Hypothalamus (tissue), 51 donors: ENCODE measurements around the gene MACC1.
A peak's percentile ranks its signal among the peaks of the same experiment; 100 is the strongest.

Experiments
- DNase-seq, 51 donors: peaks; one replicate each; lab custom pipeline; 2025; lab: John Stamatoyannopoulos, UW

MACC1 gene, protein sequence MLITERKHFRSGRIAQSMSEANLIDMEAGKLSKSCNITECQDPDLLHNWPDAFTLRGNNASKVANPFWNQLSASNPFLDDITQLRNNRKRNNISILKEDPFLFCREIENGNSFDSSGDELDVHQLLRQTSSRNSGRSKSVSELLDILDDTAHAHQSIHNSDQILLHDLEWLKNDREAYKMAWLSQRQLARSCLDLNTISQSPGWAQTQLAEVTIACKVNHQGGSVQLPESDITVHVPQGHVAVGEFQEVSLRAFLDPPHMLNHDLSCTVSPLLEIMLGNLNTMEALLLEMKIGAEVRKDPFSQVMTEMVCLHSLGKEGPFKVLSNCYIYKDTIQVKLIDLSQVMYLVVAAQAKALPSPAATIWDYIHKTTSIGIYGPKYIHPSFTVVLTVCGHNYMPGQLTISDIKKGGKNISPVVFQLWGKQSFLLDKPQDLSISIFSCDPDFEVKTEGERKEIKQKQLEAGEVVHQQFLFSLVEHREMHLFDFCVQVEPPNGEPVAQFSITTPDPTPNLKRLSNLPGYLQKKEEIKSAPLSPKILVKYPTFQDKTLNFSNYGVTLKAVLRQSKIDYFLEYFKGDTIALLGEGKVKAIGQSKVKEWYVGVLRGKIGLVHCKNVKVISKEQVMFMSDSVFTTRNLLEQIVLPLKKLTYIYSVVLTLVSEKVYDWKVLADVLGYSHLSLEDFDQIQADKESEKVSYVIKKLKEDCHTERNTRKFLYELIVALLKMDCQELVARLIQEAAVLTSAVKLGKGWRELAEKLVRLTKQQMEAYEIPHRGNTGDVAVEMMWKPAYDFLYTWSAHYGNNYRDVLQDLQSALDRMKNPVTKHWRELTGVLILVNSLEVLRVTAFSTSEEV

DNA sequence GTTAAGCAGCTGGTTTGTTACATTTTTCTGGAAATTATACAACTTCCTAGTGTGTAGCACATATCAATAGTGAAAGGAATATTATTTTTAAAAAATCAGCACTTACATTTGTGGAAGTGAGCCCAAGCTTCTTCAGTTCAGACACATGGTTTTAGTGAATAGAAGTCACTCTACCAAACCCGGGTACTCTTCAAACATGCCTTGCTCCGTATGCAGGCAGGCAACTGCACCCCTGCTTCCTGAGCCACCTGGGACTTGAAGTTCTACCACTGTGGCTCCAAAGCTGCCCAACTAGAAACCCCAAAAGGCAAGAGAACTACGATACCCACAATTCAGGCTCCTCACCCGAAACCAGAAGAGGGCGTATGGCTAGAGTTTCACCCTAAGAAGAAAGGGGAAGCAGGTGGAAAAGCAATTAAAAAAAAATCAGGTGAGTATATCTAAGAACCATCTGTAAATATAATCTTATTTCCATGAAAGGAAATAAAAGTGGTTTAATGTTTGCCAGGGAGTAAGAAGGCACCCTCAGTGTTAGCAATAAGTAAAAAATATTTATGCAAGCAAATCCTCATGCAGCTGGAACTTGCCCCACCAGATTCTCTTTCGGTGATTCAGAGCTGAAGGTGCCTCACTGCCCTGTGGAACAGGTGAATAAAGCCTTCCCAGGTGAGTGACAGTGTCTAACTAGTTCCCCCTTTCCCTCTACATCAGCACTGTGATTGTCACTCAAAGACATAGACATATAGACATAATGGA is at the start of gene MACC1:
MACC1 (minus strand) TSS at position 192 of the 756 bp plus-strand sequence. CDS start 55,522 bp downstream, outside the sequence.
- DNase-seq, result no peak

DNA sequence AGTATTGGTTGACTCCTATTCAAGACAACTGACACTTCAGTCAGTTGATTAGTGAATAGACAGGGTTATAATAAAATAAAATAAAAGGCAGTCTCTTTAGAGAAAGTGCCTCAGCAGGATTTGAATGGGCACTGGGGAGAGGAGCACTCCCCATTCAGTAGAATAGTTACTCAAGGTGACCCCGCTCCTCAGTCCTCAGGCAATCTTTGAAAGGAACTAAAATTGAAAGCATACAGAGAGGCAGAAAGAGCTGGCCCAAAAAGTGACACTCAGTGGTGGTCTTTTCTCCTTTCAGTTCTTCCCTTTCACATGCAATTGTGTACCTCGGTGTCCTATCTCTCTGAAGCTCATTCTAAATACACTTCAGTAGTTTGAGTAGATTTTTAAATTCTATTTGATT is 47.4 kb upstream of the MACC1 start:
- no peak for DNase-seq

DNA sequence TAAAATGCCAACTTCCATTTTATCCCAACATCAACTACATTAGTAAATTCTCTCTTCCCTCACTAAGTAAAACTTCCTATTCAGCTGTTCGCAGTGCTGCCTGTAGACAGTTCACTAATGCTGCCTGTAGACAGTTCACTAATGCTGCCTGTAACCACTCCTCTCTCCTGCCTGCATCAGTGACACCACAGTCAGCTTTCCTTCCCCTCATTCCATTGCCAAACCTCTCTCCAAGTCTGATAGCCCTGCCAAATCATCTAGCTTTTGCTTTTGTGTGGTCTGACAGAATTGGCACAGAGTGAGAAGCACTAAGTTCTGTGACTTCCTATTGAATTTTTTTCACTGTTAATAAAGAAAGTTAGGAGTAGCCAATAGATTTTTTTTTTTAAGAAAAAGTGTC is 43.0 kb upstream of the MACC1 start:
- DNase-seq, result peak in 6 of 51 donors; percentile 4 to 16 (median 9)

DNA sequence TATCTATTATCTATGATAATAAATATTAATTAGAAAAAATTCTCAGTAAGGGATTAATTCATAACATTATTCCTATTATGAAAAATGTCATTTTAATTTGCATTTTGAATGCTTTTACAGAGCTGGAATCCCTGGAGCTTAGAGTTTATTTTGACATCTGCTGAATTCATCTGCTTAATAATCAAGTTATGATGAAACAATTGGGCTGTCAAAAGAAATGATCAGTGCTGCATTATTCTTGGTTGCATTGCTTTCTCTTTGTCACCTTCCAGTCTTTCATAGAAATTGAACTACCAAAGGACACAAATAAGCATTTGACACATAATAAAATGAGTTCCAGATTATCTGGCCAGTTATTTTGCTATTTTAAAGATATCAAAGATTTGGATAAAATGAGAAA is 40.0 kb upstream of the MACC1 start:
- DNase-seq, result no peak

DNA sequence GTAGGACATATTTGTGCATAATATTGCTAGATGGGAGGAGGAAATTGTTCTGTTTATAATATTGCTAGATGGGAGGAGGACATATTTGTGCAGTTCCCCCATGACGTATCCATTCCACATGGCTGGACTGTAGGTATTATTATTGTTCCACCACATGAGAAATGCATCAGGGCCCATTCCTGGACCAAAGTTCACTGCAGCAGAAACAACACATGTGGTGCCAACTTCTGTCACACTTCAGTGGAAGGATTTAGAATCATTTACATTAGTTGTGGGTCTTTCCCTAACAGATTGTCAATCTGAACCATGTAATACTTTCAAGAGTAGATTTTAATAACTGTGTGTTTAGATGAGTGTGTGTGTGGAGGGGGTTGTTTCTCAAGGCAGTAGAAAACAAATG is 32.7 kb upstream of the MACC1 start:
- no peak for DNase-seq

DNA sequence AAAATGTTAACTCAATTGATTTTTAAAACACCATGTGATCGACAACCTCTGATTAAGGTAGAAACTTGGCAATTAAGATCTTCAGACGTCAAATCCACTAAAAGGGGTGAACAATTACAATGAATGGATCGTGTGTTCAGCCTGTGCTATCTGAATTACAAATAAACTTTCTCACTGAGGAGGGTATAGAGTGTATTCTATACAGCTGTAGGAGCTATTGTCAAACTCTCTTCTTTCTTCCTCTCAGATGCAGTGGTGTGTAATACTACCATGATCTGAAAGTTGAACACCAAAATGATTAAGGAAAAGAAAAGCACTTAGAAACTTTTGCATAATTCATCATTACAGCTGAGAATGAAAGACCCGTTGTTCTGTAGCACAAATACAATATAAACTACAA is 32.2 kb upstream of the MACC1 start:
- DNase-seq, result no peak

DNA sequence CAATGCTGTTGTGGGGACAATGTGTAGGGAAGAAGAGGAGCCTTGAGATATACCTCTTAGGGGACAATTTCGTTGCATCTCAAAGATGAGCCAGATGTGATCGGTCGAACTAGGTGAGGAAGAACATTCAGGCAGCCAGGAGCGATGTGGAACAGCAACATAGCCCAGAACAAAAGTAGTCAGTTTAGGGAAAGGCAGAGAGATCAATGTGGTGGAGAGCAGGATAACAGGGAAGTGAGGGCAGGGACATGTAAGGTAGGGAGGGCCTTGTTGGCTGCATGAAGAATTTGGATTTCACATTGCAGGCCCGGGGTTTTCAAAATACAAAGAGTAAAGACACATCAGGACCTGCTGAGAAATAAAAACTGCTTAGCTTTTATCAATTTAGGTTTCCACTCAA is 29.1 kb upstream of the MACC1 start:
- no peak for DNase-seq

DNA sequence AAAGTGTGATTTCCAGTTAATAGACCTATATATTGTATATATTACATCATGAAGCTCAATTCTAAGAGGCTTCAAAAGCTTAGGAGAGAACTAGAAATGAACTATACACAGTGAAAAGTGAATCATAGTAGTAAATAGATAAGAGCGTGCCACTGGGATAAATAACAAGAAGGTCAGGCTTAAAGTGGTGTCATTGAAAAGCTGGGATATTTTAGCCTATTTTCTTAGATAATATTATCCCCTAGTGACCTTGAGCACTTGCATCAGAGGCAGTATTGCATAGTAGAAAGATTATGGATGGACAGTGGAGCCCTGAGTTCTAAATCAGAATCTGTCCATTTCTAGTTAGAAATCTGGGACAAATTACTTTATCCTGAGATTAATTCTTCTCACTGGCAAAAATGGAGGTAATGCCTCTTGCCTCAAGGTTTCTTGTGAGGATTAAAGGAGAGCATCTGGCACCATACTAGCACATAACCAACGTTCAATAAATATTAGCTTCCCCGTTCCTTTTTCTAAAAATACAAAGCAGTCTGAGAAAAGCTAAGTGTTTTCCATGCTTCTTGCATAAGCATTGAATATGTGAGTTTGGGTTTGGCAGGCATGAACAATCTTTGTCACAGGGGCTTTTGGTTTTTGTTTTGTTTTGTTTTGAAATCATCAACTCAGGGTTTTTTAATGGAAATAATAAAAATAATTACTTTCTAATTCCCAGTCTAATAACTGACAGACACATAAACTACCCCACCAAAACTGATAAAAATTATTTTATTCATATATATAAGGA is 27.3 kb upstream of the MACC1 start:
- DNase-seq, result no peak

DNA sequence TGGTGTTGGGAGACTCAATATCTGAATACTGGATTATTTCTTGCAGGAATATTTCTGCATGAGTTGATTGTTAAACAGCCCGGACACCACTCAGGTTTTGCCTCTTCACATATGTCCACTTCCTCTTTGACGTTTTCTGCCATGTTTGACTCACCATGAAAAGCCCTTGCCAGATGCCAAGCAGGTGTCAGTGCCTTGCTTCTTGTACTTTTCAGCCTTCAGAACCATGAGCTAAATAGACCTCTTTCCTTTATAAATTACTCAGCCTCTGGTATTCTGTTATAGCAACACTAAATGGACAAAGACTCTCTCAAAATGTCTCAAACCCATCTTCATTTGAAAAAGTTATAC is 24.7 kb upstream of the MACC1 start:
- no peak for DNase-seq

DNA sequence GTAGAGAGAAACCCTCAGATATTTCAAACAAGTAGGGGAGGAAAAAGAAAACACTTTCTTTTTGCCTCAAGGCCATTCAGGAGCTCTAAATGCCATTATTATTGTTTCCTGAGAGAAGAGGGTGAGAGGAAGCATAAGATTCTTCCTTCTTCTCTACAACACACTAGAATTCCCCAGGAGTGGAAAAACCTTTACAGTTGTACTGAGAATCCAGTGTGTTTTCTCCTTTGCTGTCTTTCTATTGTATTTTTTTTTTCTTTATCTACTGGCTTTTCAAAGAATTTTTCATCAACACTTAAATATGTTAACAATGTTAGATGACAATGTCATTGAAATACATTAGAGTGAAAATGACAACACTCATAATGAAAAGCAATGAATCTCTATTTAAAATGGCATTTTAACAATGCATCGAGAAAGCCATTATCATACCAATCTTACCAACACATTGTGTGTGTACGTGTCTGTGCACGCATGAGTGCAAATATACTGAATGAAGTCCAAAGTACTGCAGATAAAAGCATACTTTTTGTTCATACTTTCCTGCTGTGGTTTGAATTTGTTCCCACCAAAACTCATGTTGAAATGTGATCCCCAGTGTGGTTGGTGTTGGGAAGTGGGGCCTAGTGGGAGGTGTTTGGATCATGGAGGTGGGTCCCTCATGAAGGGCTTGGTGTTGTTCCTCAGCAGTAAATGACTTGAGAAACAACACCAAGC is 24.2 kb upstream of the MACC1 start:
- no peak for DNase-seq

DNA sequence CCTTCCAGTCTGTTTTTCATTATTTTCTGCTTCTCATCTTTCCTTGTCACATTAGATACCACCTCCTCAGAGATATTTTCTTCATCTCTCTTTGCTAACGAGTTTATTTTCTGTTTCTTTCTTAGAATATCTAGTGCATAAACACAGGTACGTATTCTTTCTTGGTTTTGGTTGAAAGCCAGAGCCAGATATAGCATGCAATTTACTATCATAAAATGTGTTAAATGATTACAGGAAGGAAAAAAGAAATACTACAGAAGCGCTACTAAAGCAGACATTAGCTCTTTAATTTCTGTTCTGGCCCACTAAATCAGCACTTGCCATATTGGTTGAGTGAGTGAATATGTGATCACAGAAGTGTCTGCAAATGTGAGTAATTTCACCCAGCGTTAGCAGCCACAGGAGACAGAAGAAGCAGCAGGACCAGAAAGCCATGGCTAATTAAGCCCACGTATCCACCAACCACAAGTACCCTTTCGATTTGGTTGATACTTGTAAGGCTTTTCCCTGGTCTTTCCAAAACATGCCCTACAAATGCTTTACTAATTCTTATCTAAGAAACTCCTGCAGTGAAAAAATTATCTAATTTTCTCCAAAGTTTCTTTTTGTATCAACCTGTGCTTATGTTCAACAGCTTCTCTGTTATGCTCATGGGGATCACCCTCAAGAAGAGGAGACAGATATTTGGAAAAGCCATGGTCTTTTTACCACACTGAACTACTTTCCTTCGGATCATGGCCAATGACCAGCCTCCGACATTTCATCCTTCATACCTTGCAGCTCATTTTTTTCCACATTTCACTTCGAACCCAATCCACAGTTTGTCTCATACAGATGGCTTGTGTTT is 23.1 kb upstream of the MACC1 start:
- no peak for DNase-seq

DNA sequence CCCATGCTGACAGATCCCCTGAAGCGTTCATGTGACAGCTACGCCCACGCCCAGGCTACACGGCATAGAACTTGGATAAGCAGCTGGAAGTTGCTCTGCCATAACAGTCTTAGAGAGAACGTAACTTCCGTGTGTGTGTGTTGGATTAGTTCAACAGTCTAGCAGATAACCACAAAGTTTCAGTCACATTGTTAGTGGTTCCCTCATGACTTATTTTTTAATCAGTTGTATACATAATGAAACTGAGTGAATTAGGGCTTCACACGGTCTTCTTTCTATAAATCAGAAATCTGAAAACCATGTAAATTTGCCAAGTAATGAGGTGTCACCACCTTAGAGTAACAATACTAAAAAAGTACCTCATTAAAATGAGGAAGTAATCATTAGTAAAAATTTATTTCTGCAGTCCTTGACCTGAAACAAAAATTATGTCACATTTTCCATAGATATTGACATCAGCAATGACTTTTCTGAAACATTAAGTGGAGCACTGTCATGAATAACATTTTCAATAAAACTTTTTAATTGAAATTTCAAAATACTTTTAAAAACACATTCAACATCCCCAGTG is 21.7 kb upstream of the MACC1 start:
- no peak for DNase-seq

DNA sequence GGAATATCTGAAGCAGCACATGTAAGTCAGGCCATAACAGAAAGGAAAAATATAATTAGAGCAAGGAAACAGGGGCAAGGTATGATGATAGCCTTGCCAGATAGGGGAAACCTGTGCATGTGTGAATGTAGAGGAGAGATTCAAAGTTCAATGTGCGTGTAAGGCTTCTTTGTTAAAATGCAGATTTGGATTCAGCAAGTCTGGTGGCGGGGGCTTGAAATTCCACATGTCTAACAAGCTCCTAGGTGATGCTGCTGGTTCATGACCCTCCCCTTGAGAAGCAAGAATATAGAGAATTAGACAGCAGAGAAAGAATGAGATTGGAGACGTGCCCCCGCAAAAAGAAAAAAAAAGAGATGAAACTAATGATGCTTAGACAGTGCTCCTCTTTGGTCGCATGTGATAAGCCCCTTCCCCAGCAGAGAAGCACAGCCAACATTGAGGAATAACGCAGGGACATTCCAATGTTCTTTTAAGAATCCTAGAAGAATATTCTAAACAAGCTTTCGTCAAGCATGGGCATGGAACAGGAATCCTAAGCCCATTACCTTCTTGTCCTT is 21.1 kb upstream of the MACC1 start:
- no peak for DNase-seq

DNA sequence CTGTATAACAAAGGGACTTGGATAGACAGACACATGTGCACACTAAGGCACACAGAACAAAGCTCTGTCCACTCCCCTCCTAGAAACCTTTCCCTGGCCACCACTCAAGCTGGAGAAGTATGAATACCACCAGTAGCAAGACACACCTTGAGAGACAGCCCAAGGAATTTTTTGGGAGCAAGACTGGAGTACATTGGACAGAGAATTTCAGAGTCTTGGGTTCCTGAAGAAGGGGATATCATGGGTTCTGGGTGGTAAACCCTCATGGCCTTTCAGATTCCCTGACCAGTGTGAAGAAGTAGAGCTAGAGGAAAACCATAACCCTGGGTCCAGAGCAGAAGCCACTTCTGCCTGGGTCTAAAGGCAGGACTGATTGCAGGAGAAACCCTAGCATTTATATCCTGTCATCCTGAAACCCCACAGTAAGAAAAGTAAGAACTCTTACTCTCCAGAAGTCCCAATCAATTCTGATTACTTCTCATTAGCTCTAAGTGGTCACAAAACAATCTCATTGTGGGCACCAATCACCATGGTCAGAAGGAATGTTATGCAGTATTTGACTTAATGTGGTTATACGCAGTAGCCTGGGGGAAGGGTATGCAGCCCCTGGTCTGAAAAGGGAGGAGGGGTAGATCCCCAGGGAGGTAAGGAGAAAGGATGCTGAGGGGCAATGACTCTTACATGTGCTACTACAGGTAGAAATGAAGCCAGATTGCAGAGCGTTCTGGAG is 20.4 kb upstream of the MACC1 start:
- no peak for DNase-seq

DNA sequence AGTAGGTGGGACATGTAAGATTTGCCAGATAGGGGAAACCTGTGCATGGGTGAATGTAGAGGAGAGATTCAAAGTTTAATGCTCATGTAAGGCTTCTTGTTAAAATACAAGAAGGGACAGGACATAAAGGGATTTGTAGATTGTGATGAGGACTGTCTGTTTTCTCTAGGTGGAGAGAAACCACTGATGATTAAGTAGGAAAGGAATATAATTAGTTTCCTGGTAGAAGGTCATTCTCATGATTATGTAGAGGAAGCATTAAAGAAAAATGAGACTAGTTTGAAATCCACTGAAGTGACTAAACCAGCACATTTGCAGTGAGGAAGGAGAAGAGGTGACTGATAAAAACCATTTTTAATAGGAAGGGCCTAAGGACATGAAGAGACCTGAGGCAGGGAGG is 19.6 kb upstream of the MACC1 start:
- DNase-seq, result no peak

DNA sequence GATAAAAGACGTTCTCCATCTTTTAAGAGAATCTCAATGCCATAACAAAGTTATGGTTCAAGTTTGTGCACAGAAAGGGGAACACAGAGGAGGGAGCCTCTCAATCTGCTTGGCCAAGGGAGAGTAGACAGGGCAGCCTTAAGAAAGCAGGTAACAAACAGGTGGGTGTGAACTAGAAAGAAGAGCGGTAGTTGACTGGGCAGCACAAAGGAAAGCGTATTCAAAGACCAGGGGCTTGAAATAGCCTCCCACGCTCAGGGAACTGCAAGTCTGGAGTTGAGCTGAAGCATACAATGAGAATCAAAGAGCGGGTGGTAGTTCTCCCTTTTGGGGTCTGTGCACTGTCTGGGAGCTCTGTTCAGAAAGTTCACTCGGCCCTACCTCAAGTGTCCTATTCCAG is 18.9 kb upstream of the MACC1 start:
- DNase-seq, result no peak

DNA sequence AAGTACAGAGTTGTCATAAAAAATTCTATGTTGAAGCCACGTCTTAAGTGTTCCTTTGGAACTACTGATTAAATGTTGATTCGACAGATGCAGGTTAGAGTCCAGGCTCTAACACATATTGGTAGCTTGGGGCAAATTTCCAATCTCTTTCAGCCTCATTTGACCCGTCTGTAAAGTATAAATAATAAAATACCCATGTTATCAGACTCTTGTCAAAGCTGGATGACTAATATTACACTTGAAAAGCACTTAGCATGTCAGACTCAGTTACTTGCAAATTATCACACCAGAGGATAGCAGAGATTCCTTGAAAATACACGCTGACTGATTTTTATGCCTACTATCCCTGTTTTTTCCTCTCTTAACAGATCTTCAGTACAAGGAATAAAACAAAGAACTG is 18.1 kb upstream of the MACC1 start:
- no peak for DNase-seq

DNA sequence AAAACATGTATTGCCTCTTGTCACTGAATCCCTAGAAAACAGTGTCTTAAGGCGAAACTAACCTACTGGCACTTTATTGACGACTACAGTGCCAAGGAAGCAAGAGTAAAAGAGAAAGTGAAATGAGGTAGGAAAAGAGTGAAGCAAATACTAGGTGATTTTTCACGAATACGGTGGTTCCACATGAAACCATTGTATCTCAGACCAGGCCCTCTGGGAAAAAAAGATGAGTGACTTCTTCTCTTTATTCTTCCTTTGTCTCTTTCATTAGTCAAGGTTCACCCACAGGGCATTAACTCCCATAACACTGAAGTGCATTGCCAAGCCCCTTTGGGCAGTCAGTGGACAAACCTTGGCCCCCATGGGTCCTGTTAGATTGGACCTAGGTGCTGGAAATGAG is 16.2 kb upstream of the MACC1 start:
- no peak for DNase-seq
